Effector memory CD4-positive, alpha-beta T cell (primary cell): ENCODE results near the gene ADAMTS3.

Experiments
- DNase-seq, 3 donors: peaks; one replicate each; pipeline ENCODE4 v3.0.0-alpha.2; 2020
- H3K27ac ChIP-seq: 2 replicates; pipeline ENCODE4 v1.7.0; 2013; ENCODE audit warnings: mild to moderate bottlenecking, low read length, moderate library complexity; ENCODE audit not compliant: insufficient read depth, poor library complexity, severe bottlenecking
- H3K27me3 ChIP-seq: replicated peaks from 2 replicates; pipeline ENCODE4 v1.7.0; 2013; ENCODE audit warnings: mild to moderate bottlenecking, low read length; ENCODE audit not compliant: insufficient read depth, control insufficient read depth, poor library complexity, severe bottlenecking
- H3K36me3 ChIP-seq: 2 replicates; pipeline ENCODE4 v1.7.0; 2013; ENCODE audit warnings: mild to moderate bottlenecking, low read length, moderate library complexity; ENCODE audit not compliant: control insufficient read depth, insufficient read depth
- H3K4me1 ChIP-seq: 2 replicates; pipeline ENCODE4 v1.7.0; 2013; ENCODE audit warnings: low read length, mild to moderate bottlenecking; ENCODE audit not compliant: control insufficient read depth, insufficient read depth, poor library complexity, severe bottlenecking
- H3K4me3 ChIP-seq: 2 replicates; pipeline ENCODE4 v1.7.0; 2013; ENCODE audit warnings: low read length, low read depth, mild to moderate bottlenecking; ENCODE audit not compliant: insufficient read depth, poor library complexity, severe bottlenecking
- H3K9me3 ChIP-seq: 2 replicates; pipeline ENCODE4 v1.7.0; 2013; ENCODE audit warnings: mild to moderate bottlenecking, low read length, moderate library complexity; ENCODE audit not compliant: control insufficient read depth
- total RNA-seq, 3 donors: gene quantifications; one replicate each; lab custom pipeline; 2026; lab: John Stamatoyannopoulos, UW

Gene ADAMTS3
- total RNA-seq: 0 reads per million in 3 donors

DNA sequence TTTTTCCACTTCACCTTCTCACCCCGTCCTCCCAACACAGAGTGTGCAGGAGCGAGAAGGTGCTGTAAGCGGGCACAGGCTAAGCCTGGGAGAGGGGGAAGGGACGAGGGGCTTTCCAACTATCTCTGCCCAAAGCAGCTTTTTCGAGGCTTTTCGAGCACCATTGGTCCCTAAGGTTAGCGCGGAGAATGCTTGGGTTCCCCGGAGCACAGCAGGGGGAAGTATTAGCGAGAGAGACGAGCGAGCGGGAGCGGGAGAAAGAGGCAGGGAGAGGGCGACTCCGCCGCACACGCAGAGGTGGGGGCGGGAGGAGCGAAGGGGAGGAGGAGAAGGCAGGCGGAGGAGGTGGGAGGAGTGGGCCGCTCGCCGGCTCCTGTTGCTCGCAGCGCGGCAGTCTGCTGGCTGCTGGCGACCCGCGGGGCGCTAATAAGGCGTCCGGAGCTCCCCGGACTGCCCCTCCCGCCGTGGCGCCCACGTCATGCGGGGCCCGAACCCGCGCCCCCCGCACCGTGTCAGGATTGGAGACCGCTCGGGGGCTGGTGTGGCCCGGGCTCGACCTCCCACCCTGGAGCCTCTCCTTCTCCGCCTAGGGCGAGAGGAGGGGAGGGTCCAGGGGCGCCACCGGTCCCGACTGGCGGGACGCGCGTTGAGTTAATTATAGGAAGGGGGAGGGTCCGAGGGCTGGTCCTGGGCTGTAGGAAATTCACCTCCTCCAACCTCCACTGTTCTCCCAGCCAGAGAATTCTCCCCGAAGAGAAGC lies at the start of gene ADAMTS3:
Gene ADAMTS3 (minus strand): TSS at position 263 of the 760 bp plus-strand sequence. CDS start 459 bp downstream, outside the sequence.
- Histone ChIP-seq H3K36me3 (no peaks in the 10 kb centered on the region), H3K9me3 (no peaks in the 10 kb centered on the region), H3K27ac (no peak within 1 kb of the TSS), H3K27me3 (peaks cover 14% of the 10 kb centered on the region), H3K4me1 (no peaks in the 10 kb centered on the region), H3K4me3 (no peak within 1 kb of the TSS)
- DNase-seq: no peak

DNA sequence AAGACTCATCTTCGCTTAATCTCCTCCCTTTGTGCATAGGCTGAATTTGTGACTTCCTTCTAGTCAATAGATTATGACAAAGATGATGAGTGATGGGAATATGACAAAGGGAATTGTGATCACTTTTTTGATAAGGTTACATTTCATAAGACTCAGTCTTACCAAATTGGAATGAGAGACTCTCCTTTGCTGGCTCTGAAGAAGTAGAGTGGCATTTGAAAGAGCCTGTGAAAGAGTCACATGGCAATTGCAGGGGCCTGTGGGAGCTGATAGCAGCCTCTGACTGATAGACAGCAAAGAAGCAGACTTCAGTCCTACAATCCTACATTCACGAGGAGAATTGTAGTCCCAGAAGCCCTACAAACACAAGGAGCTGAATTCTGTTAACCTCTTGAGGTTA lies 44.9 kb upstream of the ADAMTS3 start:
- Histone ChIP-seq H3K27me3 (no peaks in the 10 kb centered on the region), H3K9me3 (no peaks in the 10 kb centered on the region), H3K4me1 (no peaks in the 10 kb centered on the region), H3K36me3 (no peaks in the 10 kb centered on the region), H3K27ac (no peak overlapping the region), H3K4me3 (no peak overlapping the region)
- no peak for DNase-seq

GRCh38 chr4:72606751-72607150 lies 37.7 kb upstream of the ADAMTS3 start:
- H3K4me1 ChIP-seq: no peaks in the 10 kb centered on the region
- no peaks in the 10 kb centered on the region for H3K36me3 ChIP-seq
- no peaks in the 10 kb centered on the region for H3K27me3 ChIP-seq
- H3K9me3 ChIP-seq: no peaks in the 10 kb centered on the region
- DNase-seq: no peak
- no peak overlapping the region for H3K4me3 ChIP-seq
- no peak overlapping the region for H3K27ac ChIP-seq

DNA sequence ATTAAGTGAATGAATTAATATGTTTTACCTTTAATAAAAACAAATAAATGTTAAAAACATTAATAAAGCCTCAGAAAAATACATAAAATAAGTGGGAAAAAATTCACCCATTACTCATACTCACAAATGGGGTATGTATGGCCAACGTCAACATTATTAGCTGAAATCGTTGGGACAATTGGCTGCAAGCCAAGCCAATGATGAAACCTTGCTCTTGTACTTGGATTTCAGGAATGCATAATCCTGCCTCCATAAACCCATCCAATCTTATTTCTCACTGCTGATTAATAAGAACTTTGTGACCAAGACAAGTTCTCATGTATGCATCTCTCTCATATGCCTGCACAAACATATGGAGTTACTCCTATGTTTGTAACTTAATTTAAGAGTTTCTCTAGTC lies 35.3 kb upstream of the ADAMTS3 start:
- Histone ChIP-seq H3K4me3 (no peak overlapping the region), H3K4me1 (no peaks in the 10 kb centered on the region), H3K27me3 (no peaks in the 10 kb centered on the region), H3K36me3 (no peaks in the 10 kb centered on the region), H3K9me3 (no peaks in the 10 kb centered on the region), H3K27ac (no peak overlapping the region)
- DNase-seq: no peak

DNA sequence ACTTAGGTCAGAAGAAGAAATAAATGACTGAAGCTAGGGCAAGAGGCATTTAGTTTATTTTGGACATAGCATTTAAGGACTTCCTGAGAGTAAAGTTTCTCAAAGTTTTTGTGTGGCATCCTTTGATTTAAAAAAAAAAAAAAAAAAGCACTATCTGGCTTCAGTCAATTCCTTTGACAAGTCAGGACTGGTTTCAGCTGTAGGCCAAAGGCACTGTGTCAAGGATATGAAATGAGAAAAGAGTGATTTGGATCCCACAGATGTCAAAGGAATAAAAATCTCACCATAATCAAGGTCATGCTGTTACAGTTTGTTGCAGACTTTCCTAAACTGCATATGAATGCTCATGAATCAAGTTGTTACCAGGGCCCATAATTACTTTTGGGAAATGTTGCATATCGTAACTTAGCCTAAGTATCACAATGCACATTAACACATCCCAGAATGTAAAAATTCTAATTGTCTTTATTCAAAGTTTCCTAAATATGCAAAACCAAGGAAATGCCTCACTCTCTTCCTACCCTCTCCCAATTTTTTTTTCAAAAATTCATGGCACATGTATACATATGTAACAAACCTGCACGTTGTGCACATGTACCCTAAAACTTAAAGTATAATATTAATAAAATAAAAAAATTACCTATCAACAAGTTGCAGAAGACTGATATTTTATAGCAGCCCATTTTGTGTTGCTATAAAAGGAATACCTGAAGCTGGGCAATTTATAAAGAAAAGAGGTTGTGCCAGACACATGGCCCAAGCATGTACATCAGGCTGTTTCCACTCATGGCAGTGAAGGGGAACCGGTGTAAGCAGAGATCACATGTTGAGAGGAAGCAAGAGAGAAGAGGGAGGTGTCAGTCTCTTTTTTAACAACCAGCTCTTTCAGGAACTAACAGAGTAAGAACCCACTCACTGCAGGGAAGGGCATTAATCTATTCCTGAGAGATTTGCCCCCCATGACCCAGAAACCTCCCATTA lies 33.7 kb upstream of the ADAMTS3 start:
- Histone ChIP-seq H3K27me3 (no peaks in the 10 kb centered on the region), H3K4me3 (no peak overlapping the region), H3K27ac (no peak overlapping the region), H3K36me3 (no peaks in the 10 kb centered on the region), H3K9me3 (no peaks in the 10 kb centered on the region), H3K4me1 (no peaks in the 10 kb centered on the region)
- no peak for DNase-seq

- H3K4me1 ChIP-seq: no peaks in the 10 kb centered on the region
- DNase-seq: no peak
- H3K27ac ChIP-seq: no peak overlapping the region
- no peaks in the 10 kb centered on the region for H3K27me3 ChIP-seq
- H3K36me3 ChIP-seq: no peaks in the 10 kb centered on the region
- H3K9me3 ChIP-seq: no peaks in the 10 kb centered on the region
- H3K4me3 ChIP-seq: no peak overlapping the region
Observed at GRCh38 chr4:72591547-72592454, 22.8 kb upstream of the ADAMTS3 start.

DNA sequence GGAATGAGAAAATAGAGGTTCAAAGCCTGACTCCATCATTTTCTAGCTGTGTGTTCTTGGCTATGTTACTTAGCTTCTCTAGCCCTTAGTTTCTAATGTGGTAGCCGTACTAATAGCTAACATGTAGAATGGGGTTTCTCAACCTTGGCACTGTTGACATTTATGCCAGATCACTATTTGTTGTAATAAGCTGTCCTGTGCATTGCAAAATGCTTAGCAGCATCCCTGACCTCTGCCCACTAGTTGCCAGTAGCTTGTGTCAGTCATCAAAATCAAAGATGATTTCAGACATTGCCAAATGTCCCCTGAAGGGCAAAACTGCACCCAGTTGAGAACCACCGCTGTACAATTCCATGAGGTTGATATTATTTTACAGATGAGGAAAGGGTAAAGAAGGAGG lies 18.3 kb upstream of the ADAMTS3 start:
- no peak overlapping the region for H3K27ac ChIP-seq
- no peaks in the 10 kb centered on the region for H3K4me1 ChIP-seq
- no peaks in the 10 kb centered on the region for H3K36me3 ChIP-seq
- no peak for DNase-seq
- no peak overlapping the region for H3K4me3 ChIP-seq
- H3K27me3 ChIP-seq: no peaks in the 10 kb centered on the region
- no peaks in the 10 kb centered on the region for H3K9me3 ChIP-seq

GRCh38 chr4:72582853-72583252 lies 13.8 kb upstream of the ADAMTS3 start:
- H3K36me3 ChIP-seq: no peaks in the 10 kb centered on the region
- DNase-seq: no peak
- H3K4me1 ChIP-seq: no peaks in the 10 kb centered on the region
- no peaks in the 10 kb centered on the region for H3K9me3 ChIP-seq
- no peaks in the 10 kb centered on the region for H3K27me3 ChIP-seq
- no peak overlapping the region for H3K27ac ChIP-seq
- H3K4me3 ChIP-seq: no peak overlapping the region

DNA sequence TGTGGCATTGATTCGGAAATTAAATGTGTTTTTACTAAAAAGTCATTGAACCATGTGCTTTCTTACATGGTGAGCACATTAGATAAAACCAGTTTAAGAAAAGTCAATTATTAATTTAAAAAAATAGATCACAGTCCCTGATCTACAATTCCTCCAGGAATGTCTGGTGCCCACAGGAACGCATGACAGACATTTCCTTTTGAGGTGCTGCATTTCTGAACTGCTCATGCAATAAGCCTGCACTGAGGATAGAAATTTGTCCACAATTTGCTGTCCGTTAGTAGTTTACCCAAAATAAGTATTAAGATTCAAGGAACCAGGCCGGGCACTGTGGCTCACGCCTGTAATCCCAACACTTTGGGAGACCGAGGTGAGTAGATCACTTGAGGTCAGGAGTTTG lies 8.2 kb upstream of the ADAMTS3 start:
- DNase-seq: no peak

More for the DNA sequence above, 8.2 kb upstream of the ADAMTS3 start:
- no peak overlapping the region for H3K4me3 ChIP-seq
- no peaks in the 10 kb centered on the region for H3K36me3 ChIP-seq
- H3K27ac ChIP-seq: no peak overlapping the region
- no peaks in the 10 kb centered on the region for H3K27me3 ChIP-seq
- no peaks in the 10 kb centered on the region for H3K9me3 ChIP-seq
- no peaks in the 10 kb centered on the region for H3K4me1 ChIP-seq
